ENCODE data around the gene NCEH1. TPM values are rescaled to one million over a fixed set of nuclear protein-coding genes. Genes with fewer than 3 reads are reported as not detected.
A peak's percentile ranks its signal among the peaks of the same experiment; 100 is the strongest.
"Not testable (repeated sequence)": the region's sequence is repeated elsewhere in the genome, so short reads cannot be mapped to it uniquely, and the experiment has no call there.

Gene NCEH1
- total RNA-seq, 2 experiments from 2014 or later, result 5.8 to 6.8 TPM

DNA sequence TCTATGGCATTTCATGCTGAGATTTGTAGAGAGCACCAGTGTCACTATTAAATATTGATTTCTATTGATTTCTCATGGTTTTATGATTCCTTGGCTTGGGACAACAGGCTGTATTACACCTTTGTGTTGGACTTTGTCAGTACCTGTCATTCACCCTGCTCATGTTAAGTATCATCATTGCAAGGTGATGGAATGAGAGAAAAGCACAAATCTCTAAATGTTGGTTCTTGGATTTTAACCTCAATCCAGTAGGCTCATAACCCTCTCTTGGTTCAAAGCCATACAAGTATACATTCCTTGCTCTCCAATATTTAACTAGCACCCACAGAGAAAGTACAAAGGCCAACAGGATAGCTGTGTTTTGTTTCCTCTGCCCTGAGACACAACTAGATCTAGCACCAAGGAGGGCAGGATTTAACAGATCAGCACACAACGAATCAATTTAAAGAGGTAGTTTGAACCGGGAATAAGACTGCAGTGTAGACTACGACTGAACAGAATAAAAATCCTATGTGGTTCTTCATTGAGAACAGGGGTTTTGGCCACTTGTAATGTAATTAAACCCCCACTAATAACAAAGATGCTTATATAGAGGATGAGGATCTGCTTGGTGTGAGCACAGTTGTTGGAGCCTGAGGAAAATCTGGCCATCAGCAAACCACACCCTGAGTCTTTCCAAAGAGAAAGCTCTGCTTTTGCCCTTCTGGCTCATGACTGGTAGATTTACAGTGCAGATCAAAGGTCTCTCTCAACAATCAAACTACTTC is 109.6 kb downstream of the NCEH1 start:
- POLR2A ChIA-PET, result interaction anchor here (1.2 kb wide), 1 partner anchor 78 kb away, joined by 3 read pairs; the partner anchor contains the start of gene TNFSF10
- Mint-ChIP-seq H3K27me3 (no peaks in the 10 kb centered on the region), H3K4me3 (no peak overlapping the region), H3K4me1 (peaks cover 10% of the 10 kb centered on the region), H3K36me3 (peaks cover 24% of the 10 kb centered on the region), H3K9me3 (peaks cover under 1% of the 10 kb centered on the region), H3K27ac (no peak overlapping the region)
- DNase-seq (no peak), ATAC-seq (ENCODE audit: low read depth) (no peak)

DNA sequence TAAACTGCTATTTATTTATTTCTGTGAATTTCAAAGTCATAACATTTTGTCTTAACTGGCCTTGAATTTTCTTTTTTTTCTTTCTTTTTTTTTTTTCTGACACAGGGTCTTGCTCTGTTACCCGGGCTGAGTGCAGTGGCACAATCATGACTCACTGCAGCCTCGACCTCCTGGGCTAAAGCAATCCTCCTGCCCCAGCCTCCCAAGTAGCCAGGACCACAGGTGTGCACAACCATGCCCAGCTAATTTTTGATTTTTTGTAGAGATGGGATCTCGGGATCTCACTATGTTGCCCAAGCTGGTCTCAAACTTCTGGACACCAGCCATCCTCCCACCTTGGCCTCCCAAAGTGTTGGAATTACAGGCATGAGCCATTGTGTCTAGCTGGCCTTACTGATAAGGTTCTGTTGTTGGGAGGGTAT is 110.2 kb downstream of the NCEH1 start:
- Mint-ChIP-seq H3K27ac (no peak overlapping the region), H3K27me3 (no peaks in the 10 kb centered on the region), H3K9me3 (no peaks in the 10 kb centered on the region), H3K4me3 (no peak overlapping the region), H3K4me1 (peaks cover 11% of the 10 kb centered on the region), H3K36me3 (peaks cover 24% of the 10 kb centered on the region)
- no peak for ATAC-seq (ENCODE audit: low read depth)
- POLR2A ChIA-PET, result no interaction called here
- DNase-seq, result no peak

DNA sequence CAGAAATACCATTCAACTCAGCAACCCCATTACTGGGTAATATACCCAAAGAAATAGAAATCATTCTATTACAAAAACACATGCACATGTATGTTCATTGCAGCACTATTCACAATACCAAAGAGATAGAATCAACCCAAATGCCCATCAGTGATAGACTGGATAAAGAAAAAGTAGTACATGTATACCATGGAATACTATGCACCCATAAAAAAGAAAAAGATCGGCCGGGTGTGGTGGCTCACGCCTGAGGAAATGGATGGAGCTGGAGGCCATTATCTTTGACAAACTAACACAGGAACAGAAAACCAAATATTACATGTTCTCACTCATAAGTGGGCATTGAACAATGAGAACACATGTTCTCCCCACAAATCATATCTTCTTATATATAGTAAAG is 112.0 kb downstream of the NCEH1 start:
- ATAC-seq (ENCODE audit: low read depth) (no peak), DNase-seq (no peak)
- Mint-ChIP-seq H3K9me3 (no peaks in the 10 kb centered on the region), H3K4me1 (peaks cover 25% of the 10 kb centered on the region), H3K4me3 (no peak overlapping the region), H3K27me3 (no peaks in the 10 kb centered on the region), H3K27ac (no peak overlapping the region), H3K36me3 (peaks cover 19% of the 10 kb centered on the region)
- POLR2A ChIA-PET, result no interaction called here

DNA sequence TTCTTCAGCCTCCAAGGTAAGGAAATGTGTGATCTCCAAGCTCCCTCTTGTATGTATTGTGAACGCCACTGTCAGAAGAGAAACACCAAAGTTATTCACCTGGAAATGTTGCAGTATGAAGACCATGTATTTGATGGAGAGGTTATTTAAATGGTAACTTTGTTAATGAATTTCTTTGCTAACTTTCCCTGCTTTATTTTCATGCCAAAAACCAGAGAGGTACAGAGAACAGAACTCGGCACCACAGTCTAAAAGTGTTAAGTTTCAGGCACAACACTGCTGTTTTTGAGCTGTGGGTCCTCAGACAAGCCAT is 114.5 kb downstream of the NCEH1 start:
- Mint-ChIP-seq H3K27ac (peak overlapping the region; percentile 84), H3K36me3 (peaks cover 14% of the 10 kb centered on the region), H3K4me1 (peaks cover 48% of the 10 kb centered on the region), H3K9me3 (no peaks in the 10 kb centered on the region), H3K4me3 (peak overlapping the region; percentile 81), H3K27me3 (no peaks in the 10 kb centered on the region)
- DNase-seq, result no peak
- no peak for ATAC-seq (ENCODE audit: low read depth)
- POLR2A ChIA-PET, result interaction anchor here (1.2 to 9.0 kb wide), 7 partner anchors 13 to 98 kb away, joined by 3 to 214 read pairs (median 11); partner anchors contain the start of gene TNFSF10

DNA sequence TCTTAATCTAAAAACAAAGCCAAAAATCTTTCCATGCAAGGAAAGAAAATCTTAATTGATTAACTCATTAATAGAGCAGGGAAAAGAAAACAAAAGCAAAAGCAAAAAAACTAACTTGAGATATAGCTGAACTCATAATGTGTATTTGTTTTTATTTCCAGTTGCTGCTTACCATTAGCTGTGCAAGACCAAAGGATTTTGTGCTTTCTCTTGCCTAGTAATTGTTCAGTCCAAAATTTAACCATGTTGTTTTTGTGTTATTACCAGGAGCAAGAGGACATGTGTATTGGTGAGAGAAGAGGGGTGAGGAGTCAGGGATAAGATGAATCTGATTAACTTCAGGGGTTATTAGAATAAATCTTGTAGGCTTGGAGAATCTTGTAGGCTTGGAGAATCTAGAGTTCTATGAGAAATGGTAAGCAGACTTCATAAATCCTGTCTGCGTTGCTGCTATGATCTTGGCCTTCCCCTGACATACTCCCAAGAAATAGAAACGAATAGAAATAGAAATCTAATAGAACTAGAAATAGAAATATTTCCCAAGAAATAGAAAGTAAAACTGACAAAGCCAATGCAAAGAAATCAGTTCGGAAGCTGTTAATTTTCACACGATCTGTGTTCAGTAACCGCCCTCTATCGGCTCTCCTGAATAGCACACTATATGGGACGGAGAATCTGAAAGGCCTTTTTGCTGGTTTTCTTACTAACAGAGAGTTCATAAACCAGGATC is 115.0 kb downstream of the NCEH1 start:
- peak overlapping the region; percentile 81 for H3K4me3 Mint-ChIP-seq
- no peak for ATAC-seq (ENCODE audit: low read depth)
- H3K27ac Mint-ChIP-seq, result peak overlapping the region; percentile 84
- DNase-seq, result no peak
- no peaks in the 10 kb centered on the region for H3K27me3 Mint-ChIP-seq
- peaks cover 3% of the 10 kb centered on the region for H3K9me3 Mint-ChIP-seq
- peaks cover 54% of the 10 kb centered on the region for H3K4me1 Mint-ChIP-seq
- POLR2A ChIA-PET, result interaction anchor here (1.1 to 9.0 kb wide), 11 partner anchors 9 to 114 kb away, joined by 3 to 214 read pairs (median 5); partner anchors contain the start of gene TNFSF10
- H3K36me3 Mint-ChIP-seq, result peaks cover 15% of the 10 kb centered on the region

DNA sequence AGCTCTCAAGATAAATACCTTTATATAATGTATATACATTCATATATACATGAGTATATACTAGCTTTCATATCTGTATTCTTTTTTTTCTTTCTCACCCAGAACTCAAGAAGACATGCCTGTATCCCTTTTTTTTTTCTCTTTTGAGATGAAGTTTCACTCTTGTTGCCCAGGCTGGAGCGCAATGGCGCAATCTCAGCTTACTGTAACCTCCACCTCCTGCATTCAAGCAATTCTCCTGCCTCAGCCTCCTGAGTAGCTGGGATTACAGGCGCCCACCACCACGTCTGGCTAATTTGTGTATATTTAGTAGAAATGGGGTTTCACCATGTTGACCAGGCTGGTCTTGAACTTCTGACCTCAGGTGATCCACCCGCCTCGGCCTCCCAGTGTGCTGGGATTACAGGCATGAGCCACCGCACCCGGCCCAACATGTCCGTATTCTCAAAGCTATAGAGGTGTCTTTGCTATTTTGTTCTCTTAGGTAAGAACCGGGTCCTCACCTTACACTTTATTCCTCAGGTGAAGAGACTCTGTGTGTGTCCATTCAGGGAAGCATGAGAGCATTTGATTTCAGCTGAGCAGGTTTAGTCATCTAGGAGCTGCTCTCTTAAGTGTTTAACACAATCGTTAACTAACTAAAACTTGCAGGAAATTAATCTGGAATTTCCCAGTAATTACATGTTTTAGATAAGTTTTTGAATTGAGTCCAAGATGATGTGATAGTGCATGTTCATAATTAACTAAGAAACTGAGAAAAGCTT is 115.8 kb downstream of the NCEH1 start:
- not testable (repeated sequence) for H3K9me3 Mint-ChIP-seq; ATAC-seq (ENCODE audit: low read depth); DNase-seq; H3K27me3 Mint-ChIP-seq
- peaks cover 21% of the 10 kb centered on the region for H3K36me3 Mint-ChIP-seq
- peaks cover 60% of the 10 kb centered on the region for H3K4me1 Mint-ChIP-seq
- peak overlapping the region; percentile 81 for H3K4me3 Mint-ChIP-seq
- POLR2A ChIA-PET, result interaction anchor here (0.6 to 9.0 kb wide), 12 partner anchors 9 to 113 kb away, joined by 3 to 214 read pairs (median 6); partner anchors contain the start of gene TNFSF10
- peak overlapping the region; percentile 84 for H3K27ac Mint-ChIP-seq

DNA sequence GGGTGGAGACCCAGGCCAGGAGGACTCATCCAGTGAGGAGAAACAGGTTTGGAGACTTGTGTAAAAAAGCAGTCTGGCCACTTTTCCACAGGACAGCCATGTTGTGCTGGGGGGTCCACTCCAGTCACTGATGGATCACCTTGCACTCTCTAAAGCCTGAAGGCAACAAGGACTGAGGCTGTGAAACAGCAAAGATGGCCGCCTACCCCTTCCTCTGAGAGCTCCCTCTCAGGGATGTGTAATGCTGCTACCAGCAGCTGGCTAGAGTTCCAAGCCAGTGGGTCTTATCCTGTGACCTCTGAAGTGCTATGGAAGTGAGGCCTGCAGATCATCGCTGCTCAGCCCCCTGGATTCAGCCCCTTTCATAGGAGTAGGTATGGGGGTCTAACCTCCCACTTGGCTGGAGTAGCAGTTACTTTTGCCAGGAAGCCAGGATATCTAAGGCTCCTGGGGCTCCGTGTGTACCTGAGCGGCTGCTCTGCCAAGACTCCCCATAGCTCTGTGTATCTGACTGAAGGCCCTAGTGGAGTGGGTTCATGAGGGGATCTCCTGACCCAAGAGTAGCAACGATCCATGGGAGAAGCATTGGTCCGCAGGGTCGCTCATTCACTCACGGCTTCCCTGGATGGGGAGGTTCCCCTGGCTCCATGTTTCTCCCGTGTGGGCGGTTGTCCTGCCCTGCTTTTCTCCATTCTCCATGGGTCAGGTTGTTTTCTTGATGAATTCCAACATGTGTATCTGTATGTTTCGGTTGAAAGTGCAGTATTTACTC is 117.8 kb downstream of the NCEH1 start:
- Mint-ChIP-seq H3K27ac (peak overlapping the region; percentile 49), H3K36me3 (peaks cover 29% of the 10 kb centered on the region), H3K4me3 (no peak overlapping the region), H3K27me3 (no peaks in the 10 kb centered on the region), H3K9me3 (peaks cover 17% of the 10 kb centered on the region), H3K4me1 (peaks cover 71% of the 10 kb centered on the region)
- POLR2A ChIA-PET, result interaction anchor here (0.6 to 9.0 kb wide), 11 partner anchors 9 to 1539 kb away, joined by 3 to 214 read pairs (median 7); partner anchors contain the start of genes ECT2 and TNFSF10
- ATAC-seq (ENCODE audit: low read depth) (peak; percentile 40), DNase-seq (no peak)

DNA sequence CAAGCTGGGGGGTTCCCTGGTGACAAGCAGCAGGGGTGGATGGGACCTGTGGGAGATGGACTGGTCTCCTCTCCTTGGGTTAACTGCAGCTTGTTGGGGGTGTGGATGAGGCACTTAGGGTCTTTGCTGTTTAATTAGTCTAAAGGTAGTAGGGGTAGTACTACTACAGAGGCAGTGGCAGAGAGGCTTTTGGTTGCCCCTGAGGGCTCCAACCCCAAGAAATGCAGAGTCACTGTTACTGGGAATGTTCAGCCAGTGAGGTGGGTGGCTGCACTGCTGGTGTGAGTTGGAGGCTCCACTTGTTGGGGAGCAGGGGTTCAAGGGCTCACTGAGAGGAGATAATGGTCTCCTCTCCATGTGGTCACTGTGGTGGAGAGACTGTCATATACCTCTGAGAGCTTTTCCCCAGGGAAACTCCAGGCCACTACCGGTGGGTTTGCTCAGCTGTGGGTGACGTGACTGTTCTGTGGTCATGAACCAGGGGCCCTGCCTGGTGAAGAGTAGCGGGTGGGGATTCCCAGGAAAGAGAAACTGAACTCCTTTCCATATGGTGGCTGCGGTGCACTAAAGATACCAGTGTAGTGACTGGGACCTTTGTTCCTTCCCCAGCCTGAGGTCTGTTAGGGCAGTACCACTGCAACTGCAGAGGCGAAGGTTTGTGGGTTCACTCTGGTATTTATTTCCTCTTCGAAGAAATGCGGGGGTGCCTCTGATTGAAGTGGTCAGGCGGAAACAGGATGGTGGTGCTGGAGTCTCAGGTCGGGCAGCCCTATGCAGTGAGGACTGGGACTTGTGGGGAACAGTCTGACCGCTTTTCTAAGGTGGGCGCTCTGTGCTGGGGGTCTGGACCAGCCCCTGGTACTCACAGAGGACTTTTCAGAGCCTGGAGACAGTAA is 118.7 kb downstream of the NCEH1 start:
- ATAC-seq (ENCODE audit: low read depth), result peak; percentile 78
- peaks cover 18% of the 10 kb centered on the region for H3K9me3 Mint-ChIP-seq
- peak overlapping the region; percentile 67 for H3K4me3 Mint-ChIP-seq
- POLR2A ChIA-PET, result interaction anchor here (0.6 to 9.0 kb wide), 14 partner anchors 8 to 1538 kb away, joined by 3 to 214 read pairs (median 6); partner anchors contain the start of gene TNFSF10
- H3K27ac Mint-ChIP-seq, result peak overlapping the region; percentile 88
- peaks cover 32% of the 10 kb centered on the region for H3K36me3 Mint-ChIP-seq
- peak; percentile 81 for DNase-seq
- no peaks in the 10 kb centered on the region for H3K27me3 Mint-ChIP-seq
- H3K4me1 Mint-ChIP-seq, result peaks cover 74% of the 10 kb centered on the region

DNA sequence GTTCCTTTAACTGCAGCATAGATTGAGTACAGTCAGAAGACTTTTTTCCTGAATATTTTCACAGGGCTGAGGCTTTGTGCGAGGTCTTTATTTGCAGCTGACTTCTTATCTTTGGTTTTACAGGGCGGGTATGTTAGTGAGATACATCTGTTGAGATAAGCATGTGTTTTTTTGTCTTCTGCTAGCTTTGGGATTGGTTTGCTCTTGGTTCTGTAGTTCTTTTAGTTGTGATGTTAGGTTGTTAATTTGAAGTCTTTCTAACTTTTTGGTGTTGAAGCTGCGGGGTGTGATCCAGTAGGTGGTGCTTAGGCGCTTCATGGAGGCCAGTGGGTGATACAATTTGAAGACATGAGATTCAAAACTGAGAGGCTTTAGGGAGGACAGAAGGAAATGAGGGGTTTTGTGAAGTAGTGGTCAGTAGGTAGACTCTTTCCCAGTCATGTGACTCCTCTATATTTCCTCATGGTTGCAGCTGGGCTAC is 119.7 kb downstream of the NCEH1 start:
- DNase-seq (no peak), ATAC-seq (ENCODE audit: low read depth) (no peak)
- H3K36me3 Mint-ChIP-seq, result peaks cover 32% of the 10 kb centered on the region
- peaks cover 75% of the 10 kb centered on the region for H3K4me1 Mint-ChIP-seq
- peak overlapping the region; percentile 35 for H3K4me3 Mint-ChIP-seq
- POLR2A ChIA-PET, result interaction anchor here (1.3 to 9.0 kb wide), 8 partner anchors 10 to 88 kb away, joined by 3 to 214 read pairs (median 7); partner anchors contain the start of gene TNFSF10
- H3K9me3 Mint-ChIP-seq, result peaks cover 18% of the 10 kb centered on the region
- H3K27ac Mint-ChIP-seq, result peak overlapping the region; percentile 88
- H3K27me3 Mint-ChIP-seq, result no peaks in the 10 kb centered on the region

DNA sequence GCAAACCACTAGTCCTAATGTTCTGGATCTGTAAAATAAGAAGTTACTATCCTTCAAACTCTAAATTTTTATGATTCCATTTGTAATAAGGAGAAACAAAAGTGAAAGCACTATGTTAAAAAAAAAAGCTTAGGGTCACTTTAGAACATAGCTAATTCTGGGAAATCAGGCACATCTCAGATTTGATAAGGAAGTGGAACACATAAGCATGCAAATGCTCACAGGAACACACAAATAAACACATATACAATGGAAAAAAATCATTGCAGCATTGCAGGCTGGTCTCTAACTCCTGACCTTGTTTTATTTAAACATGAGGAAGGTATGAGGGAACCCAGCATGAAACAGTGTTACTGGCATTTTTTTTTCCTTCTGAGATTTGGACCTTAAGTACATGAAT is 124.4 kb downstream of the NCEH1 start:
- DNase-seq (no peak), ATAC-seq (ENCODE audit: low read depth) (peak; percentile 44)
- Mint-ChIP-seq H3K27me3 (no peaks in the 10 kb centered on the region), H3K4me1 (peaks cover 83% of the 10 kb centered on the region), H3K27ac (peak overlapping the region; percentile 70), H3K36me3 (peaks cover 51% of the 10 kb centered on the region), H3K9me3 (peaks cover 18% of the 10 kb centered on the region), H3K4me3 (peak overlapping the region; percentile 29)
- POLR2A ChIA-PET, result interaction anchor here (0.6 to 2.5 kb wide), 9 partner anchors 8 to 164 kb away, joined by 3 to 13 read pairs (median 4); partner anchors contain the start of genes ECT2 and TNFSF10

DNA sequence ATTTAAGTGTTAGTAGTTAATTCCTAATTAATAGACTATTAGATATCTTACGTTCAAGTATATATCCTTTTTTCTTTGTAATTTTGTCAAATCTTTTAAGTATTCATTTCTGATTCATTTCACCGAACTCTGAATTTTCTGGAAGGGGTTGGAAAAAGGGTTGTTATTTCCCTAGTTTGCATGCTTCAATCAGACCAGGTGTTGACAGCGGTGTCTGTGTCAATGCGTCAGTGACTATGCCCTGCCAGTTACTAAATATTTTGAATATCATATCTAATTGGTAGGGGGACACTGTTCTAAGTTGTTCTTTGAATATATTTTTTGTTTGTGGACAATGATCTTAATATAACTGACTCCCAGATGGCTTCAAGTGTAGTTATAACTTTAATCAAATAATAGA is 124.9 kb downstream of the NCEH1 start:
- ATAC-seq (ENCODE audit: low read depth) (no peak), DNase-seq (no peak)
- peaks cover 47% of the 10 kb centered on the region for H3K36me3 Mint-ChIP-seq
- H3K27ac Mint-ChIP-seq, result peak overlapping the region; percentile 90
- POLR2A ChIA-PET, result interaction anchor here (0.8 to 2.5 kb wide), 7 partner anchors 9 to 164 kb away, joined by 3 to 13 read pairs (median 4); partner anchors contain the start of genes ECT2 and TNFSF10
- peaks cover 83% of the 10 kb centered on the region for H3K4me1 Mint-ChIP-seq
- peak overlapping the region; percentile 29 for H3K4me3 Mint-ChIP-seq
- no peaks in the 10 kb centered on the region for H3K27me3 Mint-ChIP-seq
- H3K9me3 Mint-ChIP-seq, result peaks cover 16% of the 10 kb centered on the region
